ENCODE measurements around the gene GAGE12G.
"Not testable (repeated sequence)": the region's sequence is repeated elsewhere in the genome, so short reads cannot be mapped to it uniquely, and the experiment has no call there.

Gene GAGE12G, protein sequence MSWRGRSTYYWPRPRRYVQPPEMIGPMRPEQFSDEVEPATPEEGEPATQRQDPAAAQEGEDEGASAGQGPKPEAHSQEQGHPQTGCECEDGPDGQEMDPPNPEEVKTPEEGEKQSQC

DNA sequence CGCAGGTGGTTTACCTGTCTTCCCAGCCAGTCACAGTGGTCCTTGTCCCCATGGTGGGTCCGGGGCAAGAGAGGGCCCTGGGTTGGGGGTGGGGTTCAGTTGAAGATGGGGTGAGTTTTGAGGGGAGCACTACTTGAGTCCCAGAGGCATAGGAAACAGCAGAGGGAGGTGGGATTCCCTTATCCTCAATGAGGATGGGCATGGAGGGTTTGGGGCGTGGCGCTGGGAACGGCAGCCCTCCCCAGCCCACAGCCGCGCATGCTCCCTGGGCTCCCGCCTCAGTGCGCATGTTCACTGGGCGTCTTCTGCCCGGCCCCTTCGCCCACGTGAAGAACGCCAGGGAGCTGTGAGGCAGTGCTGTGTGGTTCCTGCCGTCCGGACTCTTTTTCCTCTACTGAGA is at the start of gene GAGE12G:
Gene GAGE12G (plus strand): TSS at position 301 of the 400 bp plus-strand sequence. CDS start 1,155 bp downstream, outside the sequence.
- not testable (repeated sequence) for DNase-seq

DNA sequence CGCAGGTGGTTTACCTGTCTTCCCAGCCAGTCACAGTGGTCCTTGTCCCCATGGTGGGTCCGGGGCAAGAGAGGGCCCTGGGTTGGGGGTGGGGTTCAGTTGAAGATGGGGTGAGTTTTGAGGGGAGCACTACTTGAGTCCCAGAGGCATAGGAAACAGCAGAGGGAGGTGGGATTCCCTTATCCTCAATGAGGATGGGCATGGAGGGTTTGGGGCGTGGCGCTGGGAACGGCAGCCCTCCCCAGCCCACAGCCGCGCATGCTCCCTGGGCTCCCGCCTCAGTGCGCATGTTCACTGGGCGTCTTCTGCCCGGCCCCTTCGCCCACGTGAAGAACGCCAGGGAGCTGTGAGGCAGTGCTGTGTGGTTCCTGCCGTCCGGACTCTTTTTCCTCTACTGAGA is 38.3 kb upstream of the GAGE12G start, which contains the start of gene GAGE12C:
Gene GAGE12C (plus strand): TSS at position 301 of the 400 bp plus-strand sequence. CDS start 1,155 bp downstream, outside the sequence.
- not testable (repeated sequence) for DNase-seq

DNA sequence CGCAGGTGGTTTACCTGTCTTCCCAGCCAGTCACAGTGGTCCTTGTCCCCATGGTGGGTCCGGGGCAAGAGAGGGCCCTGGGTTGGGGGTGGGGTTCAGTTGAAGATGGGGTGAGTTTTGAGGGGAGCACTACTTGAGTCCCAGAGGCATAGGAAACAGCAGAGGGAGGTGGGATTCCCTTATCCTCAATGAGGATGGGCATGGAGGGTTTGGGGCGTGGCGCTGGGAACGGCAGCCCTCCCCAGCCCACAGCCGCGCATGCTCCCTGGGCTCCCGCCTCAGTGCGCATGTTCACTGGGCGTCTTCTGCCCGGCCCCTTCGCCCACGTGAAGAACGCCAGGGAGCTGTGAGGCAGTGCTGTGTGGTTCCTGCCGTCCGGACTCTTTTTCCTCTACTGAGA is 28.8 kb upstream of the GAGE12G start, which contains the start of gene GAGE12D:
Gene GAGE12D (plus strand): TSS at position 301 of the 400 bp plus-strand sequence. CDS start 1,155 bp downstream, outside the sequence.
- not testable (repeated sequence) for DNase-seq

DNA sequence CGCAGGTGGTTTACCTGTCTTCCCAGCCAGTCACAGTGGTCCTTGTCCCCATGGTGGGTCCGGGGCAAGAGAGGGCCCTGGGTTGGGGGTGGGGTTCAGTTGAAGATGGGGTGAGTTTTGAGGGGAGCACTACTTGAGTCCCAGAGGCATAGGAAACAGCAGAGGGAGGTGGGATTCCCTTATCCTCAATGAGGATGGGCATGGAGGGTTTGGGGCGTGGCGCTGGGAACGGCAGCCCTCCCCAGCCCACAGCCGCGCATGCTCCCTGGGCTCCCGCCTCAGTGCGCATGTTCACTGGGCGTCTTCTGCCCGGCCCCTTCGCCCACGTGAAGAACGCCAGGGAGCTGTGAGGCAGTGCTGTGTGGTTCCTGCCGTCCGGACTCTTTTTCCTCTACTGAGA is 19.2 kb upstream of the GAGE12G start, which contains the start of gene GAGE12E:
Gene GAGE12E (plus strand): TSS at position 301 of the 400 bp plus-strand sequence. CDS start 1,155 bp downstream, outside the sequence.
- DNase-seq = not testable (repeated sequence)

DNA sequence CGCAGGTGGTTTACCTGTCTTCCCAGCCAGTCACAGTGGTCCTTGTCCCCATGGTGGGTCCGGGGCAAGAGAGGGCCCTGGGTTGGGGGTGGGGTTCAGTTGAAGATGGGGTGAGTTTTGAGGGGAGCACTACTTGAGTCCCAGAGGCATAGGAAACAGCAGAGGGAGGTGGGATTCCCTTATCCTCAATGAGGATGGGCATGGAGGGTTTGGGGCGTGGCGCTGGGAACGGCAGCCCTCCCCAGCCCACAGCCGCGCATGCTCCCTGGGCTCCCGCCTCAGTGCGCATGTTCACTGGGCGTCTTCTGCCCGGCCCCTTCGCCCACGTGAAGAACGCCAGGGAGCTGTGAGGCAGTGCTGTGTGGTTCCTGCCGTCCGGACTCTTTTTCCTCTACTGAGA is 9.7 kb upstream of the GAGE12G start, which contains the start of gene GAGE12F:
Gene GAGE12F (plus strand): TSS at position 301 of the 400 bp plus-strand sequence. CDS start 1,155 bp downstream, outside the sequence.
- DNase-seq = not testable (repeated sequence)

DNA sequence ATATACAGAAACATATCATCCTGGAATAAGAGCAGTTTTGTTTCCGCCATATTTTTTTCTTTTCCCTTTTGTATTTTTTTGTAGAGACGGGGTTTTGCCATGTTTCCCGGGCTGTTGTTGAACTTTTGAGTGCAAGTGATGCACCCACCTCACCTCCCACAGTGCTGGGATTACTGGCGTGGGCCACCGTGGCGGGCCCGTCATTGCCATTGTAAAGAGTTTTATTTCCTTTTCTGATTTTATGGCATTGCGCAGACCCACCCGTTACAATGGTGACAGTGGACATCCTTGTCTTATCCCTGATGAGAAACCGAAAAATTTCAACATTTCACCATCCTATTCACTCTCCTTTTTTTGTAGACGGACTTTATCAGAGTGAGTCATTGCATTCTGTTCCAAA is 1.5 kb upstream of the GAGE12G start:
- not testable (repeated sequence) for DNase-seq

DNA sequence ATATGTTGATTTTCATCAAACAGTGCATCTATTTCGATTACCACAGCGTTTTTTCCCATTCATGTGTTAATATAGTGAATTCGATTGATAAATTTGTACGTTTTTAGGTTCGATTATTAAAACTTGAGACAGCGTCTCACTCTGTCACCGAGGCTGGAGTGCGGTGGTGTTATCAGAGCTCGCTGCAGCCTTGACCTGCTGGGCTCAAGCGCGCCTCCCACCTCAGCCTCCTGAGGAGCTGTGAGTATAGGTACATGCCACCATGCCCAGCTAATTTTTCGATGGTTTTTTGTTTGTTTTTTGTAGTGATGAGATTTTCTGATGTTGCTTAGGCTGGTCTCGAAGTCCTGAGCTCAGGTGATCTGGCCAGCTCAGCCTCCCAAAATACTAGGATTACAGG is 1.0 kb upstream of the GAGE12G start:
- DNase-seq = not testable (repeated sequence)

DNA sequence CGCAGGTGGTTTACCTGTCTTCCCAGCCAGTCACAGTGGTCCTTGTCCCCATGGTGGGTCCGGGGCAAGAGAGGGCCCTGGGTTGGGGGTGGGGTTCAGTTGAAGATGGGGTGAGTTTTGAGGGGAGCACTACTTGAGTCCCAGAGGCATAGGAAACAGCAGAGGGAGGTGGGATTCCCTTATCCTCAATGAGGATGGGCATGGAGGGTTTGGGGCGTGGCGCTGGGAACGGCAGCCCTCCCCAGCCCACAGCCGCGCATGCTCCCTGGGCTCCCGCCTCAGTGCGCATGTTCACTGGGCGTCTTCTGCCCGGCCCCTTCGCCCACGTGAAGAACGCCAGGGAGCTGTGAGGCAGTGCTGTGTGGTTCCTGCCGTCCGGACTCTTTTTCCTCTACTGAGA is 9.4 kb downstream of the GAGE12G start, which contains the start of gene GAGE12H:
Gene GAGE12H (plus strand): TSS at position 301 of the 400 bp plus-strand sequence. CDS start 1,155 bp downstream, outside the sequence.
- not testable (repeated sequence) for DNase-seq

DNA sequence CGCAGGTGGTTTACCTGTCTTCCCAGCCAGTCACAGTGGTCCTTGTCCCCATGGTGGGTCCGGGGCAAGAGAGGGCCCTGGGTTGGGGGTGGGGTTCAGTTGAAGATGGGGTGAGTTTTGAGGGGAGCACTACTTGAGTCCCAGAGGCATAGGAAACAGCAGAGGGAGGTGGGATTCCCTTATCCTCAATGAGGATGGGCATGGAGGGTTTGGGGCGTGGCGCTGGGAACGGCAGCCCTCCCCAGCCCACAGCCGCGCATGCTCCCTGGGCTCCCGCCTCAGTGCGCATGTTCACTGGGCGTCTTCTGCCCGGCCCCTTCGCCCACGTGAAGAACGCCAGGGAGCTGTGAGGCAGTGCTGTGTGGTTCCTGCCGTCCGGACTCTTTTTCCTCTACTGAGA is 19.0 kb downstream of the GAGE12G start, which contains the start of gene GAGE2A:
Gene GAGE2A (plus strand): TSS at position 301 of the 400 bp plus-strand sequence. CDS start 1,155 bp downstream, outside the sequence.
- DNase-seq = not testable (repeated sequence)

DNA sequence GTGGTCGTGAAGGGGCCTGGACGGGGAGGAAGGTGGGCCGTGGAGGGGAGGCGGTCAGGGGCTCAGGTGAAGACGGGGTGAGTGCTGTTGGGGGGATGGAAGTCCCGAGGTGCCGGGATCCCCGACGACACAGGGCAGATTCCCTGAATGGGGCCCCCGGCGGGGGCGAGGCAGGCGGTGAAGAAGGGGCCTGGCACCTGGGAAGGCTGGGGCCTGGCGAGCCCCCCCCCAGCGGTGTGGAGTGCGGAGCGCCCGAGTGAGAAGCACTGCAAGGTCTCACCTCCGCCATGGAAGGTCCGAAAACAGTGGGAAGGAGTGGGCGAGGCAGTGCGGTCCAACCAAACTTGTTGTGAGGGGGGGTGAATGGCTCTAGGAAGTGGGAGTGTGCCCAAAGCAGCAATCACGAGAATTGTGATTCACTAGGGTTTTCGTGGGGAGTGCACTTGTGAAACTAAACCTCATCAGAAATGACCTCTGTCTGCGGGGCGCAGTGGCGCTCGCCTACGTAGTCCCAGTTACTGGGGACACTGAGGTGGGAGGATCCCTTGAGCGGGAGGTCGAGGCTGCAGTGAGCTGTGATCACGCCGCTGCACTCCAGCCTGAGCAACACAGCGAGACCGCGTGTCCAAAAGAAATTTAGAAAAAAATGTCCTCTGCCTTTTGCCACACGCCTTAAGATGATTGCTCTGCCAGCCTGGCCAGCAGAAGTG is 19.7 kb downstream of the GAGE12G start:
- DNase-seq = not testable (repeated sequence)

DNA sequence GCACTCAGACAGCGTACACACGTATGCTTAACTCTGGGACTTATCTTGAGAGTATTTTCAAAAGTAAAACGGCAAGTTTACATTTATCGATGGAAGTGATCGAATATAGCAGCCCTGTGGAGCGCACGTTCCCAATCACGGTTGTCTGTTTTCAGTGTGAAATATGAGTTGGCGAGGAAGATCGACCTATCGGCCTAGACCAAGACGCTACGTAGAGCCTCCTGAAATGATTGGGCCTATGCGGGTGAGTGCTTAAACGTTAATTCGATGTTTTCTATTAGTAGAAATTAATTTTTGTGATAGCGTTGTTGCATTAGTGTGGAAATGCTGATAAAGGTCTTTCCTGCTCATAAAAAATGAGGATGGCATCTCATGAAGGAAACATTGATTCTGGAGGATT is 20.3 kb downstream of the GAGE12G start:
- DNase-seq = not testable (repeated sequence)

DNA sequence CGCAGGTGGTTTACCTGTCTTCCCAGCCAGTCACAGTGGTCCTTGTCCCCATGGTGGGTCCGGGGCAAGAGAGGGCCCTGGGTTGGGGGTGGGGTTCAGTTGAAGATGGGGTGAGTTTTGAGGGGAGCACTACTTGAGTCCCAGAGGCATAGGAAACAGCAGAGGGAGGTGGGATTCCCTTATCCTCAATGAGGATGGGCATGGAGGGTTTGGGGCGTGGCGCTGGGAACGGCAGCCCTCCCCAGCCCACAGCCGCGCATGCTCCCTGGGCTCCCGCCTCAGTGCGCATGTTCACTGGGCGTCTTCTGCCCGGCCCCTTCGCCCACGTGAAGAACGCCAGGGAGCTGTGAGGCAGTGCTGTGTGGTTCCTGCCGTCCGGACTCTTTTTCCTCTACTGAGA is 28.5 kb downstream of the GAGE12G start, which contains the start of gene GAGE1:
Gene GAGE1 (plus strand): TSS at position 301 of the 400 bp plus-strand sequence. CDS start 1,155 bp downstream, outside the sequence.
- not testable (repeated sequence) for DNase-seq

DNA sequence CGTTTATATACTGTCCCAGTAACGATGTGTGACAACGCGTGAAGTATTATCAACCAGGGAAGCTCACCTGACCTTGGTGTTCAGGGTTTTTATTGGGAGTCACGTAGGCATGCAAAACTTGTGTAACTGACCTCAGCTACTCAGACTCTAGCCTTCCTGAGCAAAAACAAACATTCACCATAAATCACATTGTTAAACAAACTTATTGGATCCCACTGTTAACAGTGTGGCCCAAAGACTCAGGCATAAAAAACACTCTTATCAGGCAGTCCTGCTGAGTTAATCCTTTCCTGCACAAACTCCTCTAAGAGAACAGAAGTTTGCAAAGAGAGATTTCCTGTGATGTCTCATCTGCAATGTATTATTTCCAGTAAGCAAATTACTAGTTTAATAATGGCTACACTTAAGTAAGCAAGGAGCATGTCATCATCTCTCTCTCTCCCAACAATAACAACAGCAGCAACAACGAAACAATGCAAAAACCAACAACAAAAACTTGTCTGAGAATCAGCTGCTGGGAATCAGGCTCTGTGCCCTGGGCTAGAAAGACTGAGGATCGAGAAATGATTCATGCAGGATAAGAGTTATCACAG is 40.6 kb downstream of the GAGE12G start:
- no peak for DNase-seq

DNA sequence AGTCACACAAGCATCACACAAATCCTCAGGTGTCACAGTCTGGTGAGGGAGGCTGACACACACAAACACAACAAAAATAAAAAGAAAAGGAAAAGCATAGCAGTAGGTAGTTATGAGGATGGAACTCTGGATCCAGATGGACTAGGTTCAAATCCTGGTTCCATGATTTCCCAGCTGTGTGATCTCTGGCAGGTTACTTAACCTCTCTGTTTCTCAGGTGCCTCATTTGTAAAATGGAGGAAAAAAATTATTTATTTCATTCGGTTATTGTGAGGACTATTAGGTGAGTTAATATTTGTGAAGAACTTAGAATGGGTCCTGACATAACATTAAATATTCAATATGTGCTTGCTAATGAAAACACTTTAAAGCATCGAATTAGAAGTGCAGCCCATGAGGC is 48.4 kb downstream of the GAGE12G start:
- no peak for DNase-seq

Measured in stimulated activated naive CD4-positive, alpha-beta T cell treated with Interleukin-2 at 50 U/mL for 16 hours (primary cell).